Urothelium cell line (cell line): ENCODE data around the gene PRKCE.

Experiments used
- DNase-seq: peaks from one replicate; pipeline ENCODE4 v3.0.0; 2011; ENCODE audit warnings: low spot score, mixed read lengths
- FAIRE-seq: peaks from 2 replicates; lab custom pipeline; 2011; peaks lifted over from hg19 to GRCh38; lab: Jason Lieb, UNC

The PRKCE gene

DNA sequence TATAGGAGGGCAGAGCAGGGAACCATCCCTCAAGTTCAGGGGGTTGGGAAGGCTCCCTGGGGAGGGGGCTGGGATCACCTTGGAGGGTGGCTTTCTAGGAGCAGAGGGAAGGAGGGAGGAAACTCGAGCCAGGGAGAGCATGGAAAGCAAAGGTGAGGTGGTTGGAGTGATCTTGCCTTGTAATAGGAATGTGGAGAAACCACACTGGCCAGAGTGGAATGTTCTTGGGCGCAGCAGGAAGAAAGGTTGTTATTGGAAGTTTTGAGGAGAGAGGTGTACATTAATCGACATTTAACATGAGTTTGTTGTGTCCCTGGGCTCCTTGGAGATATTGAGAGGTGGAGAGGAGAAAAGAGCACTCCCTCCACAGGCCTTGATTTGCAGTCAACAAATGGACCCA, 272.2 kb downstream of the PRKCE start:
- DNase-seq (peak; percentile 46), FAIRE-seq (peak; percentile 9)

DNA sequence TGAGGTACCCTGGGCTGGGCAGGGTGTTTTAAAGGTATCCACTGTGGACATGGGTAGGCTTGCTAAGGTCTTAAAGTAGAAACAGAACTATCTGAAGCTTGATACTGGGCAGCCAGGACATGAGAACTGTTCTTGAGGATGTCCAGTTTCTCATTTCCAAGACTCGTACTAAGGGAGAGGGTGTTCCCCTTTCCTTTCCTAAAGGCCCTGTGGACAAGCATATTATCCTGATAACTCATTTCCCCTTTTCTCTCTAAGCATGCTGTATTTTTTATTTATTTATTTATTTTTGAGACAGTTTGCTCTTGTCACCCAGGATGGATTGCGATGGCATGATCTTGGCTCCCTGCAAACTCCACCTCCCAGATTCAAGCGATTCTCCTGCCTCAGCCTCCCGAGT, 273.6 kb downstream of the PRKCE start:
- FAIRE-seq: no peak
- no peak for DNase-seq

DNA sequence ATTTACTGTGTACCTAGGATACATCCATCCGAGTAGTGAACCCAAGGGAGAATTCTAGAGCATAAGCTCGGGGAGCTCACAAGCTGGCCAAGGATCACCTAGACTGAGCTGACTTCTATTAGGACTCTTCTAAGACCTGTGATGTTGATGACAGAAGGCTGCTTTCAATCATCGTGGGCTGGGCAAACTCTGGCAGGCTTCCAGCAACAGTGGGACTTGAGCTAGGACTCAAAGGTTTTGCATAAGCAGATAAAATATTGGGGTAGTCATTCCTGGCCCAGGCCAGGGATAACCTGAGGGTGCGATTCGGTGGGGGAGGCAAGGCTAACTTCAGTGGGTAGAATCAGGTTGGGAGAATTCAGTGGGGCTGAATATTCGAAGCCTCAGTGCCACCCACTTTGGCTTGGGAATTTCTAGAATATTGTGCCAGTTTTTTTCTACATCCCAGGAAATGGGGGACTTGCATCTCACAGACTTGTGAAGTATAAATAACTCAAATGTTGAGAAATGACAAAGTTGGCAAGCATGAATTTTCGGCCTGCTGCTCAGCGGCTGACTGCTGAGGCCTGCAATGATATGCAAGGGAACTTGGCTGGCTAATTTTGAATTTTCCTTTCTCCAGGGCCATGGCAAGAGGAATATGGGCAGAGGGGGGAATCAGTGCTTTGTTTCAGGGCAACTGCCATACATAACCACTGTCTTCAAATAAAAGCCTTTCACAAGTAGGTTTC, 274.3 kb downstream of the PRKCE start:
- FAIRE-seq (no peak), DNase-seq (no peak)

DNA sequence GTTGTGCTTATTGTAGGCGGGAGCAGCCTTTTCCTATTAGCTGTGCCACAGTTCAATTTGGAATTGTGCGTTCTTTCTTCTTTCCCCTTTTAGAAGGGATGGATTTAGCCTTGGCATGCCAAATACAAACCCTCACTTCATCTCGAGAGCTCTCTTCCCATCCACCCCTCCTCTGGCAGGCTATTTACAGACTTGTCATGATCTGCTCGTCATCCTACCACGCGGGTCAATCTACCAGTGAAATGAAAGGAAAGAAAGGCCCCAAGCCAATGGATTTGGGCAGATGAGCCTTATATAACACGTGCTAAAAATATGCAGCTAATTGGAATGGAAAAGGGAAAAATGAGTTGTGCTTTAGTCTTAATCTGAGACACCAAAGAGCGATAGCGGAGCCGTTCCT, 277.5 kb downstream of the PRKCE start:
- no peak for DNase-seq
- FAIRE-seq: no peak

DNA sequence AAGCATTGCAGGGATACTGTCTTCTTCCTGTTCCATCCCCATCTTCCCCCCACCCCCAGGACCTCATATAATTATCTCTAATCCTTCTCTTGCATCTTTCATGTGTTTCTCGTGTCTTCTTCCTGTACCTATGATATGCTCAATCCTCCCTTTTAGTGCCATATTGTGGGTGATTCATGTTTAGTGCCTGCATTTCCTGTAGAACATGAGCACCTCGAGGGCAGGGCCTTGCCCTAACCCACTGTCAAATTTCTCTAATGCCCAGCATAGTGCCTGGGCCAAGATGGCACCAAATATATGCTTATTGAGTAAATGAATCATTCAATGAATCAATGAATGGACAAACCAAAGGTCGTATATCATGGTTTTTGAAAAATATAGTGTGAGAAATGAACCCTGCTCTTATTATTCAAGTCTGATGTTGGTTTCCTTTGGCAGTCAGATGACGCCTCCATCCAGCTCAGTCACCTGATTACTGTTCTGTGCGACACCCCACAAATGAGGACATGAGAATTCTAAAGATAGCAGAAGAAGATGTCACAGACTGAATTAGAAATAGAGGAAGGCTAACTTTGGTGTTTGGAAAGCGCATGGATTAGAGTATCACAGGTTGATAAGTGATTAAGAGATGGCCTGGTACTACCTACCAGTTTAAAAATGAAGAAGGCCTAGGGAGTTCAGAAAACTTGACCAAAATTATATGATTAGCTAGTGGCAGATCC, 278.4 kb downstream of the PRKCE start:
- DNase-seq (no peak), FAIRE-seq (no peak)

DNA sequence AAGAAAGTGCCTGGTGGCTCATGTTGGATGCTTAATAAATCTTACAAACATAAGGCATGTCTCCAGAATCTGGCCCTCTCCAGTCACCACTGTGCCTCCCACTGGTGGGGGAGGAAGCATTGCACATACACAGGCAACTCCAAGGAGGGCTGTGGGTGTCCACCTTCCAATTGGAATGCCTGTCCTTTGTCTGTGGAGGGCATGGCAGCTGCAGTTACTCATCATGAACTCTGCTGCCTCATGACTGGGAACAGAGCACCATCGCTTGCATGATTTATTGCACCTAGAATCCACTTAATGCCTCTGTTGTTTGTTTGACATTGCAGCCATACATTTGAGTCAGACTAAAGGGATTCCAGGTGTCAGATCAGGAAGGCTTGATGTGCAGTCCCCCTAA, 278.9 kb downstream of the PRKCE start:
- no peak for FAIRE-seq

DNA sequence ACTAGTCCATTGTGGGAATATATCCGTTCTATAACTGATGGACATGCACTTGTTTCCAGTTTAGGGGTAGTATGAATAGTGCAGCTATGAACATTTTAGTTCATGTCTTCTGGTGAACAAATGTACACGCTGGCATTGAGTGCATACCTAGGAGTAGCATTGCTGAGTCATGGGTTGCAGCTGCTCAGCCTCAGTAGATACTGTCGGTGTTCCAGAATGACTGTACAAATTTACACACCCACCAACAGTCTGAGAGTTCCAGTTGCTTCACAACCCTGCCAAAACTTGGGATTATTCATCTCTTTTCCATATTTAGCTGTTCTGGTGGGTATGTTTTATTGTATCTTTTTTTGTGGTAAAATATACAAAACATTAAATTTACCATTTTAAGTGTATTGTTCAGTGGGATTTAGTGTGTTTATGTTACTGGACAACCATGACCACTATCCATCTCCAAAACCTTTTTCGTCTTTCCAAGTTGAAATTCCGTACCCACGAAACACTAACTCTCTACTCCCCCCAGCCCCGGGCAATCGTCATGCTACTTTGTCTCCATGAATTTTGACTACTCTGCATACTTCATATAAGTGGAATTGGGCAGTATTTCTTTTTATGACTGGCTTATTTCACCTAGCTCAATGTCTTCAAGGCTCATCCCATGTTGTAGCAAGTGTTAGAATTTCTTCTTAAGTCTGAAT, 281.0 kb downstream of the PRKCE start:
- DNase-seq (no peak), FAIRE-seq (no peak)

More for the DNA sequence above, 278.9 kb downstream of the PRKCE start:
- DNase-seq: peak; percentile 69

DNA sequence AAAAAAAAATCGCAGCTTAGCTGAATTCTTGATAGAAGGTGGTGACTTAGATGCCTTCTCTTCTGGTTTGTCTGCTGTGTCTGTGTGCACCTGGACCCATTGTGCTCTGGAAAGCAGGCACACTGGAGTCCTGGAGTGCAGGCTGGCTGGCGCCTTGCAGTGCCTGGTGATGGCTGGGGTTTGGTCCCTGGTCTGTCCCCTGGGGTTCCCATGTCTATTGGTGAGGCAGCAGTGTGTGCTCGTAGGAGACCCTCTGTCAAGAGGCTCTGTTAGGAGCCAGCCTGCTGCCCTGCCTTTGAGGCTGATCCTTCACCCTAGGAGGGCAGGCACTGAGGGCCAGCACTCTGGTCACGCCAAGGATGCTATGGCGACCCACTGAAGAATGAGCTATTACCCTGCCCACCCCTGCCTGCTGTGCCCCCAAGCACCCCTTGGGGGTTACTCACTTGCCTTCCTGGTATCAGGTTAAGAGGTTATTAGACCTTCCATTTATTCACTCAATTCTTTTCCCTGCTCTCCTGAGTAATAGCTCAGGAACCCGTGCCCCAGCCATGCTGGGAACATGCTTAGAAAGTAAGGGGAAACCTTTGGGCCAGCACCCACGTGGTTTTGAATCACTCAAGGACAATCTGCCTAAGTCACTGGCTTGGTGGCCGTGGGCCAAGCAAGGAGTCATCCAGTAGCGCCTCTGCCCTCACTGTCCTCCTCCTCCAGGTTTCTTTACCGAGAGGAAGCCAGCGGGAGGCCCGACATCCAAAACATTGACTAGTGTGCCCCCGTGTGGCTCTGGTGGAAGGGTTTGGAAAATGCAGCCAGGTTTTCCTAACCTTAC, 284.5 kb downstream of the PRKCE start:
- DNase-seq: peak; percentile 95
- peak; percentile 42 for FAIRE-seq

DNA sequence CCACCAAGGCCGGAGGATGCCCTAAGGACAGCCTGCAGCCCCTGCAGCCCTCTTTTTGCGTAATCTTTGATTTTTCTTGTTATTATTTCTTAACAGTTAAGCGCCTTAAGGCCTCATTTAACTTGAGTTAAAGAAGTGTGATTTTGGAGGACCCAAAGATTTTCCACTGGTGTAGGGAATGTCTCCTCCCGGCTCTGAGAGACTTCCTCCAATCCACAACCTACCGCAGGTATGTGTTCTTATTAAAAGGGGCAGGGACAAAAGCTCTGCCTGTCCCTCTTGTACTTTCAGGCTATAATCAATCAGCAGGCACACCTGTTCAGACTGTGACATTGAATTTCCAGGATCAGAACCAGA, 285.1 kb downstream of the PRKCE start:
- no peak for DNase-seq
- no peak for FAIRE-seq

DNA sequence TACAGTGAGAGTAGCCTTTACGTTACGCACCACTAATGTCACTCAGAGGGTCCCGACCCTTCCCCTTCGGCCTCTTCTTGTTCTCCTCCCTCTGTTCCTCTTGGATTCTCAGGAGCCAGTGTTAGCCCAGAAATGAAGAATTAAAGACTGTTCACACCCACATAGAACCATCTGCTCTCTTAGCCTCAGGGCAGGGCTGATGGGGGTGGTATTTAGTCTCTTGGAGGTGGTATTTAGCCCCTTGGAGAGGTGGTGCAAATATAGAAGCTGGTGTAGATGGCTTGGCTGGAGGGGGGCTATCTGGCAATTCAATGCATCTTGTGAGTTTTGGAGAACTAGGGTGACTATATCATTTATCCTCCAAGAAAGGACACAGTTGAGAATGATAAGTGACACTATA, 286.5 kb downstream of the PRKCE start:
- no peak for FAIRE-seq

DNA sequence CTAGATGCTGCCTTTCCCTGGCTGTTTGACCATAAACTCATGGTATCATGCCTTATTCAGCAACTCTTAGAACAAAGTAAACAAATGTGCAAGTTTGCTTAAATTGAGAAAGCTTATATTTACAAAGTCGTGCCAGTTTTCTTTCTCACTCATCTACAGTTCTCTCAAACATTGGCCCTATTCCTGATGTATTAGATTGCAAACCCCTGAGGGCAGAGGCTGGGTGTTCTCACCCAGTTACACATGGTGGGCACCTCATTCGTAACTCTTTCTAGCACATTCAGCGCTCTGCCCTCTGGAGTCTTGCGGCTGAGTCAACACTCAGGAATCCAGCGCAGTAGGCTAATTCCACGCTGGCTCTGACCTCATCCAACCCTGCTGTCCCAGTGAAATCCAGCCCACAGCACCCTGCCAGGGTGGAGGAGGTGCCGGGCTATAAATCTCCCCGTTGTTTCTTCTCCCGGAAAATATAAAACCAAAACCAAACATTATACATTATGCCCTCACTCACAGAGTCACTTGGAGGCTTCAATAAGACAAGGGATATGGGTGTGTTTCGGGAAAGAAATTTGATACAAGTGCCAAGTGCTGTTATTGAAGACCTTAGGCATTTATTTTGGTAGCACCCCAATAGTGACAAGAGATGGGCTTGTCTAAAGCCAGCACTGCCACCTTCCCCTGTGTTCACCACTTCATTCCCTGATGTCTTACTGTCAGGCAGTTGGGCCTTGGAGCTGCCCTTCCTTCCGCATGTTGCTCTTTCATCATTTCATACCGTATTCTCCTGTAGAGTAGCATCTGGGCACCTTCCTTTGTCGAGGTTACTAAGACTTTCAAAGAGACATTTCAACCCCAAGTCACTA, 287.4 kb downstream of the PRKCE start:
- no peak for FAIRE-seq

More for the DNA sequence above, 286.5 kb downstream of the PRKCE start:
- no peak for DNase-seq

DNA sequence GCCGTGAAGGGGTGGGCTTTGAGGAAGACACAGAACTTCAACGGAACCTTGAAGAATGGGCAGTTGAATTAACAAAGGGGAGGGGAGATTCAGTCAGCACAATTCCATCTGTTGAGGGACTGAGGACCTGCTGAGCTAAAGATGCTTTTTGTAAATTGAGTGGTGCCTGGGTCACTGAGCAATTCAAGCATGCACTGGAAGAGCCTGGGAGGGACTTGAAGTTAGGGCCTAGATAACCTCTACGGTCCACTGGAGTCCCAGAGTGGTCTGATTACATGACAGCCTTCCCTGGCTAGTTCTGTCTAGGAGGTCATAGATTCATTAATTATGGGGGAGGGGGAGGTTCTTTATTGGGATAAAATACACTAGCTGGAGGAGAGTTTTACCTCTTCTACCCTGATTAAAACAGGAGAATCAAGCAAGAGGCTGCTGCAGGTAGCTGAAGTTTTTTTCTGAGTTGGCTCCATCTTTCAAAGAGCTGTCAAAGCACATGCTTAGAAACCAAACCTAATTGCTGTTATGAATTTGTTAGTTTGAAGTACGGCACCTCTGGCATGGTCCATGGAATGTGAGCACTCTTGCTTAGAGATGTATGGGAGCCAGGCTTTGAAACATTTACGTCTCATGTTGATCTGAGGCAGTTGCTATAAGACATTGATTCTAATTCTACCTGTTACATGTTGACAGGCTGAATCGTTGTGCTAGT, 290.2 kb downstream of the PRKCE start:
- DNase-seq (no peak), FAIRE-seq (no peak)

More for the DNA sequence above, 287.4 kb downstream of the PRKCE start:
- DNase-seq: peak; percentile 92

DNA sequence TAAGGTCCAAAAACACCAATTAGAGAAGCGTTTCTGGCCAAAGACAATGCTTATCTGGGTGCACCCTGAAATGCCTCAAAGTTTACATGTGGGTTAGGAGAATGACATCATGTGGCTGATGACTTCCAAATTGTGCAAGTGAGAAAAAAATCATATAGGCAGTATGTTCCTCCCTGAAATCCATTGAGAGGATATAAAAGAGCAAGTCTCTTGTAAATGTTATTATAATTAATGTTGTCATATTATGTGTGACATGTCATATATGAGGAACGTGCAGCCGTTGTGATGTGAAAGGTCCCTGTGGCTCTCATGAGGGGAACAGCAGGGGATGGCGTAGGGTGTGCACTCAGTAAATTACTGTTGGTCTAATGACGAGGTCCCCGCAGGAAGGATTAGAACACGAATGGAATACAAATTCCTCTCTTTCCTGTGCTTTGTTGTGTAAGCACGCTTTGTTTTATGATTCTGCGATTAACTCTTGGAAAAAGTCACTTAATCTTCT, 290.8 kb downstream of the PRKCE start:
- DNase-seq (no peak), FAIRE-seq (no peak)

DNA sequence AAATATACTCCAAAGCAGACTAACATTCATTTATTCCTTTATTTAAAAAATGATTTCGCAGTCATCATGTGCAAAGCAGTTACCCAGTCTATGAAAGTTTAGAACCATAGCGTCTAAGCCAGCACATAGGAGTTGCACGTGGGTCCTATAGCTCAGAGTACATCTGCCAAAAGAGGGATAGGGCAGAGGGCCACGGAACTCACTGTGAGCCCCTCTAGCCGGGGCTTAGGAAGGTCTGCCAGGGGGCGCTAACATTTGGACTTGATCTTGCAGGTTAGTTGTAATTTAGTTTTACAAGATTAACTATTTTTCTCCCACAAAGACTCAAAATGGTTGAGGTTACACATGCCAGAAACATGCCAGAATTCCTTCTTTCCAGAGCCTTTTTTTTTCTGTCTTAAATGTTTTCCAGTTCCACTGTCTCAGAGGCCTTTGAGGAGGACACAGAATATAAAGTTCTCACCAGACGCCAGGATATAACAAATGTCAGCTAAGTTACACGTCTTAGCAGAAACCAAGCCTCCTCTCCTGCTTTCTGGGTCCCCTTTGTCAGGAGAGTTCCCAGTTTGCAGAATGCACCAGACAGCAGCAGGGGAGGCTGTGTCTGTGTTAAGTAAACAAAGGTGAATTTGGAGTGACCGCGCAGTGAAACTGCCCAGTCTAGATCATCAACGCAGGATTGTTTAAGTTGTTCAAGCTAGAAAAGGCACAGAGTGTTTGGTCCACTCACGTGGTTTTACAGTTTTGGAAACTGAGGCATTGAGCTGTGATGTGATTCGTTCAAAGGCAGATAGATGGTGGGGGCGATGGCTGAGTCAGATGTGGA, 292.0 kb downstream of the PRKCE start:
- no peak for DNase-seq
- FAIRE-seq: peak; percentile 32

DNA sequence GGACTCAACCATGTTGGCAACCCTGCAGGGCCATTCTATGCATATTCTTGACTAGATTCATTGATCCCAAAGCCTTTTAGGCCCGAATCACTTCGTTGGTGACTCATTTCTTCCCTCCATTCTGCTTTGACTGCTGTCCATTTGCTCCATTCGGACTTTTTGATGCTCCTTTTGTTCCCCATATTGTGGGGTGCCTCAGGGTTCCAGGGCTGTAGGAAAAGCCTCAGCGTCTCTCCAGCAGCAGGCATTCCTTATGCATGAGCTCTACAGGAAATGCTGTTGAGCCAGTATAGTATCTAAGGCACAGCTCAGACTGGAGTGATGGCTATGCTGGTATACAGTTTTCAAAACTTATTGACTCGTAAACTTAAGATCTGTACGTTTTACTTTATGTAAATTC, 292.6 kb downstream of the PRKCE start:
- DNase-seq: peak; percentile 52
- peak; percentile 30 for FAIRE-seq

DNA sequence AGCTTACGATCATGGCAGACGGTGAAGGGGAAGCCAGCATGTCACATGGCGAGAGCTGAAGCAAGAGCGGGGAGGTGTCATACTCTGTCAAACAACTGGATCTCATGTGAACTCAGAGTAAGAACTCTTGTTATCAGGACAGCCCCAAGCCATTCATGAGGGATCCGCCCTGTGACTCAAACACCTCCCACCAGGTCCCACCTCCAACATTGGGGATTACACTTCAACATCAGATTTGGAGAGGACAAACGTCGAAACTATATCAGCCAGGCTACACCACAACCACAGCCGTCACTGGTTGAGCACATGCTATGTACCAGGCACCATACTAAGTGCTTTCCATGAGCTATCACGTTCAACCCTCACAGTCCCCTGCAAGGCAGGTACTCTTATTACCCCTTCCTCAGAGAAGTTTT, 293.8 kb downstream of the PRKCE start:
- FAIRE-seq (peak; percentile 35), DNase-seq (no peak)

DNA sequence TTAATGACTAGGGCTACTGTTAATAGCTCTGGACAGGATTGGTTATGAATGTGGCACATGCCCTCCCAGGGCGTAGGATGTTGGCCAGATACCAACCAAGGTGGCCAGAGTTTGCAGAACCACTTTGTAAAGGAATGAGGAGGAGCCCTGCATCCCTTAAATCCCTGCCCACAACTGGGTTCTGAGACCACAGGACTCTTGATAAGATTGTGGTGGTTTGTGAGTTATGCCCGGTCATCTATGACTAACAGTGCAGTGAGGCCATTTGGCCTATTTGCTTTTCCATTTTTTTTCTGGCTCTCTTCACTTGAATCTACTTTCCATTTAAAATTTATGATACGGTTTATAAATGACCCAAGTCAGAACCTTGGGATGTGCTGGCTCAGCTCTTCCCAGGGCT, 294.5 kb downstream of the PRKCE start:
- DNase-seq: peak; percentile 86
- FAIRE-seq: peak; percentile 23

DNA sequence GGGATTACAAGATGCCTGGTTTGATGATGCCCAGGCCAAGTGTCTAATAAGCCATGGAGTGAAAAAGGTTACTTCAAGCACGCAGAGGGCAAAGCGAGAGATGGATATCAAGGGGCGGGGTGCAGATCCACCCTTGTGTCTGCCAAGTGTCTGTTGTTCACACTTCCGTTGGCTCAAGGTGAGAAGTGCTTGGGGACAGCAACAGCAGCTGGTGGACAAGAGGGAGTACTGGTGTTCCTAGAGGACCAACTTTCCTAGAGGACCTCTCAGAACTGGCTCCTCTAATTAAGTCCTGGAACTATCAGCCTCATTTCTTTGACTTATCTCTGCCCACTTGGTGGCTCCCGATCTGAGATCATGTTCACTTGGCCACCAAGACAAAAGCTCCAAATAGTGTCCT, 299.1 kb downstream of the PRKCE start:
- FAIRE-seq: no peak
- no peak for DNase-seq
